ENCODE data around the gene PKNOX2. TPM values are rescaled to one million over a fixed set of nuclear protein-coding genes. Genes with fewer than 3 reads are reported as not detected.

The PKNOX2 gene
- total and polyA plus RNA-seq, 2 of the 8 experiments (the other 6 are each of a cell fraction or from before 2014, with no cell fraction given): 2.0 TPM

- TF ChIP-seq CHD7 (IDR thresholded peaks at IDR 0.05; ENCODE audit: insufficient replicate concordance, low read length): peak; percentile 98
- TF ChIP-seq MAX (IDR thresholded peaks at IDR 0.05): peak; percentile 35; the same call in 1 of the 2 replicates
- TF ChIP-seq GABPA (IDR thresholded peaks at IDR 0.05; ENCODE audit: borderline replicate concordance, insufficient read depth, low read length): no peak
- TF ChIP-seq KDM5A (IDR thresholded peaks at IDR 0.05; ENCODE audit: low read length): no peak
- TF ChIP-seq E2F6 (IDR thresholded peaks at IDR 0.05): peak; percentile 87
- no peak for TF ChIP-seq BRCA1 (IDR thresholded peaks at IDR 0.05; ENCODE audit: low read depth, low read length)
- no peak for TF ChIP-seq ATF2 (IDR thresholded peaks at IDR 0.05; ENCODE audit: low read length)
Measured at GRCh38 chr11:125401235-125401634, 236.7 kb downstream of the PKNOX2 start (continued).

Data from H1 (cell line).